CD14-positive monocyte (primary cell): Measurements from ENCODE around the gene FAM210A. TPM values are rescaled to one million over a fixed set of nuclear protein-coding genes. Genes with fewer than 3 reads are reported as not detected.

ENCODE experiments used
- DNase-seq, 3 donors: peaks; one replicate each; pipeline ENCODE4 v3.0.0-alpha.2; 2011 to 2022
- H2AFZ ChIP-seq: 2 replicates; pipeline ENCODE4 v1.6.0; 2012; ENCODE audit warnings: mild to moderate bottlenecking, low read depth, low read length, inconsistent platforms; ENCODE audit not compliant: insufficient read depth, poor library complexity, severe bottlenecking
- H3K27ac ChIP-seq, 2 donors: 1 replicate in 1 of 2; 2 replicates in 1 of 2; pipeline ENCODE4 v1.5.1; 2012 to 2013; ENCODE audit warnings: low read length in 2 of 2, control low read depth in 1 of 2, inconsistent platforms in 1 of 2, low read depth in 1 of 2, mild to moderate bottlenecking in 1 of 2
- H3K27me3 ChIP-seq, 2 donors: one replicate each; pipeline versions ENCODE4 v1.6.0 to v1.6.1; 2011 to 2013; ENCODE audit warnings: low read length in 2 of 2; ENCODE audit not compliant: control insufficient read depth in 2 of 2, insufficient read depth in 2 of 2
- H3K36me3 ChIP-seq, 2 donors: replicated peaks in 1 of 2; 1 replicate in 1 of 2; 2 replicates in 1 of 2; pipeline versions ENCODE4 v1.5.1 to v1.6.1; 2012 to 2013; ENCODE audit warnings: low read length in 2 of 2, control low read depth in 1 of 2, inconsistent platforms in 1 of 2, mild to moderate bottlenecking in 1 of 2; ENCODE audit not compliant: insufficient read depth in 2 of 2, control insufficient read depth in 1 of 2
- H3K4me1 ChIP-seq, 2 donors: 1 replicate in 1 of 2; 2 replicates in 1 of 2; pipeline versions ENCODE4 v1.5.1 to v1.6.1; 2012 to 2013; ENCODE audit warnings: low read length in 2 of 2, control low read depth in 1 of 2, inconsistent platforms in 1 of 2, mild to moderate bottlenecking in 1 of 2, moderate library complexity in 1 of 2; ENCODE audit not compliant: insufficient read depth in 2 of 2, control insufficient read depth in 1 of 2
- H3K4me2 ChIP-seq: replicated peaks from 2 replicates; pipeline ENCODE3; 2012; ENCODE audit warnings: low read length, moderate library complexity, mild to moderate bottlenecking; ENCODE audit not compliant: poor library complexity, severe bottlenecking; ENCODE audit errors: extremely low read depth
- H3K4me3 ChIP-seq, 3 experiments: fragments of 200-600 bp in 1 of 3; sonication (generic) in 1 of 3; replicated peaks in 1 of 3; 1 replicate in 2 of 3; 2 replicates in 1 of 3; pipeline ENCODE4 v1.5.1; 2011 to 2013; ENCODE audit warnings: low read length in 3 of 3, mild to moderate bottlenecking in 3 of 3, control low read depth in 2 of 3, low read depth in 2 of 3, inconsistent platforms in 1 of 3, moderate library complexity in 1 of 3
- H3K79me2 ChIP-seq: 2 replicates; pipeline ENCODE4 v1.6.0; 2012; ENCODE audit warnings: mild to moderate bottlenecking, control low read depth, inconsistent platforms, low read length, moderate library complexity; ENCODE audit not compliant: insufficient read depth
- H3K9ac ChIP-seq: 2 replicates; pipeline ENCODE4 v1.6.0; 2017; ENCODE audit warnings: low read length, mild to moderate bottlenecking; ENCODE audit not compliant: insufficient read depth, poor library complexity, severe bottlenecking
- H3K9me3 ChIP-seq, 2 donors: replicated peaks in 1 of 2; 1 replicate in 1 of 2; 2 replicates in 1 of 2; pipeline versions ENCODE4 v1.5.1 to v1.6.1; 2012 to 2013; ENCODE audit warnings: low read length in 2 of 2, control low read depth in 1 of 2; ENCODE audit not compliant: control insufficient read depth in 1 of 2, insufficient read depth in 1 of 2
- H4K20me1 ChIP-seq: 2 replicates; pipeline ENCODE4 v1.6.0; 2012; ENCODE audit warnings: mild to moderate bottlenecking, low read length, control low read depth, moderate library complexity; ENCODE audit not compliant: insufficient read depth
- H3K27ac Mint-ChIP-seq, 7 donors: one replicate each; pipeline ENCODE4 v1.8.0; 2020; ENCODE audit warnings: mild to moderate bottlenecking in 7 of 7, mixed read lengths in 7 of 7, moderate library complexity in 6 of 7, inconsistent platforms in 2 of 7
- H3K27me3 Mint-ChIP-seq, 3 donors: one replicate each; pipeline ENCODE4 v1.8.0; 2021 to 2022; ENCODE audit warnings: low read depth in 3 of 3, mild to moderate bottlenecking in 3 of 3, mixed read lengths in 3 of 3, moderate library complexity in 3 of 3, inconsistent platforms in 1 of 3
- H3K36me3 Mint-ChIP-seq, 2 donors: one replicate each; pipeline ENCODE4 v1.8.0; 2020; ENCODE audit warnings: mixed read lengths in 2 of 2, inconsistent platforms in 1 of 2, mild to moderate bottlenecking in 1 of 2
- H3K4me1 Mint-ChIP-seq: one replicate; pipeline ENCODE4 v1.8.0; 2020; ENCODE audit warnings: mild to moderate bottlenecking, mixed read lengths
- H3K4me3 Mint-ChIP-seq, 2 donors: one replicate each; pipeline ENCODE4 v1.8.0; 2020; ENCODE audit warnings: mild to moderate bottlenecking in 2 of 2, mixed read lengths in 2 of 2, moderate library complexity in 1 of 2
- H3K9me3 Mint-ChIP-seq, 7 donors: one replicate each; pipeline ENCODE4 v1.8.0; 2020 to 2022; ENCODE audit warnings: mixed read lengths in 7 of 7, mild to moderate bottlenecking in 6 of 7, moderate library complexity in 6 of 7, inconsistent platforms in 2 of 7
- CTCF ChIP-seq: fragments of 200-600 bp; IDR thresholded peaks from one replicate; pipeline ENCODE4 v1.8.0; 2022; ENCODE audit warnings: antibody characterized with exemption, mild to moderate bottlenecking
- WGBS: methylation state at CpG from one replicate; pipeline ENCODE4 v1.1.5; 2013; ENCODE audit warnings: missing lambda C conversion rate; ENCODE audit not compliant: insufficient coverage; 5-methylcytosine and 5-hydroxymethylcytosine counted together
- intact Hi-C, 2 donors: fragments of 100-400 bp; cut with micrococcal nuclease; formaldehyde crosslinking; loops; one replicate each; pipeline versions ENCODE4 v1.15.0 to v1.15.1; 2023
- polyA plus RNA-seq, 3 donors: library from polyadenylated mRNA; depleted of rRNA in 1 of 3; unstranded in 2 of 3; stranded (reverse) in 1 of 3; fragments of 300-500 nt in 2 of 3; fragments of >200 nt in 1 of 3; fragmentation: Illumina TruSeq in 2 of 3; gene quantifications; 1 replicate in 2 of 3; 2 replicates in 1 of 3; pipeline ENCODE4 v1.2.3, GENCODE V29; 2012 to 2021

FAM210A gene
- polyA plus RNA-seq, 3 donors: 2.8 to 6.9 (median 6.9) TPM

GRCh38 chr18:13660510-13660909, 65.8 kb downstream of the FAM210A start:
- H3K27me3 Mint-ChIP-seq: peaks cover 0 to 4% (median 0%) of the 10 kb centered on the region in 3 donors
- Histone ChIP-seq H3K27ac (no peak overlapping the region), H3K79me2 (no peaks in the 10 kb centered on the region), H3K27me3 (no peaks in the 10 kb centered on the region), H3K36me3 (peaks cover 4 to 10% of the 10 kb centered on the region in 2 donors), H3K4me2 (no peak overlapping the region), H2AFZ (no peak overlapping the region), H3K4me1 (no peaks in the 10 kb centered on the region), H3K4me3 (no peak overlapping the region), H3K9me3 (no peaks in the 10 kb centered on the region), H4K20me1 (no peaks in the 10 kb centered on the region), H3K9ac (no peak overlapping the region)
- peaks cover 18 to 19% of the 10 kb centered on the region in 2 donors for H3K36me3 Mint-ChIP-seq
- no peak overlapping the region for H3K27ac Mint-ChIP-seq
- DNase-seq: no peak
- WGBS: 100% methylated on average over 2 of the region's 5 CpGs
- H3K4me1 Mint-ChIP-seq: no peaks in the 10 kb centered on the region
- intact Hi-C loops: no loop called here
- no peak overlapping the region for H3K4me3 Mint-ChIP-seq
- no peak for TF ChIP-seq CTCF
- no peaks in the 10 kb centered on the region for H3K9me3 Mint-ChIP-seq

- intact Hi-C loops: no loop called here
- no peaks in the 10 kb centered on the region for H3K36me3 ChIP-seq
- Mint-ChIP-seq H3K27me3 (peaks cover 0 to 4% (median 2%) of the 10 kb centered on the region in 3 donors), H3K27ac (no peak overlapping the region), H3K4me3 (no peak overlapping the region), H3K36me3 (peaks cover 8 to 10% of the 10 kb centered on the region in 2 donors), H3K4me1 (no peaks in the 10 kb centered on the region), H3K9me3 (no peaks in the 10 kb centered on the region)
- no peak overlapping the region for H2AFZ ChIP-seq
- no peak overlapping the region for H3K9ac ChIP-seq
- no peak for DNase-seq
- H3K27ac ChIP-seq: no peak overlapping the region
- no peak overlapping the region for H3K4me3 ChIP-seq
- H3K27me3 ChIP-seq: no peaks in the 10 kb centered on the region
- no peak for TF ChIP-seq CTCF
- no peaks in the 10 kb centered on the region for H4K20me1 ChIP-seq
- 97% methylated on average over 4 of the region's 8 CpGs for WGBS
- H3K79me2 ChIP-seq: no peaks in the 10 kb centered on the region
- no peak overlapping the region for H3K4me2 ChIP-seq
- H3K9me3 ChIP-seq: no peaks in the 10 kb centered on the region
- H3K4me1 ChIP-seq: no peaks in the 10 kb centered on the region
Observed at GRCh38 chr18:13658436-13659204, 67.7 kb downstream of the FAM210A start.
